HepG2 (cell line): ENCODE data around the gene UGGT1. TPM values are rescaled to one million over a fixed set of nuclear protein-coding genes. Genes with fewer than 3 reads are reported as not detected.

Source experiments
- ATAC-seq: fragments of 200-7000 bp; cut with Tn5 transposase; 3 replicates; pipeline ENCODE4 v1.9.1; 2020; ENCODE audit warnings: mild to moderate bottlenecking, moderate library complexity
- BruUV-seq: library from RNA; stranded (reverse); fragments of 400-500 nt; replicated peaks from 2 replicates; lab custom pipeline; 2021; lab: Mats Ljungman, UMichigan
- CTCF ChIA-PET: fragments of 300-600 bp; formaldehyde crosslinking; extraction: SDS; loops from one replicate; lab custom pipeline; 2021; ENCODE audit warnings: low total read pairs, inconsistent platforms, low intra/inter-chr PET ratio; lab: Yijun Ruan, JAX
- POLR2A ChIA-PET: fragments of 350-600 bp; sonication (Branson Sonifier 250); formaldehyde crosslinking; loops from one replicate; lab custom pipeline; 2020; ENCODE audit warnings: antibody characterized with exemption, inconsistent platforms; lab: Yijun Ruan, JAX
- DNase-seq: peaks from one replicate; pipeline ENCODE4 v3.0.0-alpha.2; 2015; ENCODE audit warnings: low spot score
- FAIRE-seq: peaks from 3 replicates; lab custom pipeline; 2011; peaks lifted over from hg19 to GRCh38; lab: Jason Lieb, UNC
- H2AFZ ChIP-seq: one replicate; pipeline ENCODE4 v1.6.1; 2011; ENCODE audit warnings: low read length, inconsistent platforms
- H3K27ac ChIP-seq: fragments of 300-600 bp; 3 replicates; pipeline ENCODE4 v1.8.0; 2011; ENCODE audit warnings: mixed run types, mild to moderate bottlenecking, mixed read lengths, low read length, inconsistent platforms; ENCODE audit not compliant: insufficient read depth; ENCODE audit errors: extremely low read length
- H3K27me3 ChIP-seq, 2 experiments: fragments of 200-600 bp in 1 of 2; 2 replicates in 1 of 2; 3 replicates in 1 of 2; pipeline versions ENCODE4 v1.6.0 to v1.8.0; 2011; ENCODE audit warnings: low read length in 2 of 2, mild to moderate bottlenecking in 2 of 2, moderate library complexity in 2 of 2, inconsistent platforms in 1 of 2; ENCODE audit not compliant: insufficient read depth in 2 of 2, control insufficient read depth in 1 of 2
- H3K36me3 ChIP-seq, 2 experiments: fragments of 200-600 bp in 1 of 2; replicated peaks in 1 of 2; 2 replicates in 1 of 2; 3 replicates in 1 of 2; pipeline versions ENCODE4 v1.5.1 to v1.8.0; 2011; ENCODE audit warnings: low read length in 2 of 2, inconsistent platforms in 1 of 2; ENCODE audit not compliant: insufficient read depth in 2 of 2, control insufficient read depth in 1 of 2
- H3K4me1 ChIP-seq: 2 replicates; pipeline ENCODE4 v1.5.1; 2012; ENCODE audit warnings: low read length, inconsistent platforms; ENCODE audit not compliant: insufficient read depth
- H3K4me2 ChIP-seq: 2 replicates; pipeline ENCODE4 v1.6.0; 2011; ENCODE audit warnings: low read depth, low read length, inconsistent platforms
- H3K4me3 ChIP-seq, 3 experiments: fragments of 200-600 bp in 1 of 3; sonication (generic), shearing (Covaris generic) in 1 of 3; replicated peaks in 1 of 3; 2 replicates each; pipeline ENCODE4 v1.5.1; 2011 to 2016; ENCODE audit warnings: low read length in 3 of 3, inconsistent platforms in 2 of 3, low read depth in 2 of 3, mild to moderate bottlenecking in 2 of 3, control low read depth in 1 of 3, mixed read lengths in 1 of 3; ENCODE audit not compliant: insufficient read depth in 1 of 3
- H3K79me2 ChIP-seq: one replicate; pipeline ENCODE4 v1.6.1; 2011; ENCODE audit warnings: low read length, inconsistent platforms; ENCODE audit not compliant: insufficient read depth
- H3K9ac ChIP-seq: 2 replicates; pipeline ENCODE4 v1.6.0; 2011; ENCODE audit warnings: mild to moderate bottlenecking, low read depth, low read length, inconsistent platforms; ENCODE audit not compliant: insufficient read depth
- H3K9me3 ChIP-seq: 2 replicates; pipeline ENCODE4 v1.5.1; 2012; ENCODE audit warnings: mild to moderate bottlenecking, low read length
- H4K20me1 ChIP-seq: 2 replicates; pipeline ENCODE4 v1.6.0; 2011; ENCODE audit warnings: inconsistent platforms, mild to moderate bottlenecking, low read length, moderate library complexity; ENCODE audit not compliant: insufficient read depth
- IRF2 ChIP-seq: IDR thresholded peaks from 2 replicates; pipeline ENCODE4 v1.6.1; 2018; ENCODE audit warnings: missing genetic modification reagents, missing compliant biosample characterization
- MAFF ChIP-seq: IDR thresholded peaks from 2 replicates; pipeline ENCODE4 v1.6.1; 2011; ENCODE audit warnings: low read depth, low read length, improper control_type of control experiment
- MAFK ChIP-seq, 2 experiments: IDR thresholded peaks in 1 of 2; conservative IDR thresholded peaks in 1 of 2; 2 replicates each; pipeline ENCODE4 v1.6.1; 2011; ENCODE audit warnings: improper control_type of control experiment in 2 of 2, low read length in 2 of 2
- PHF5A ChIP-seq: IDR thresholded peaks from one replicate; pipeline ENCODE4 v1.6.1; 2018; ENCODE audit warnings: low read depth, missing genetic modification reagents; ENCODE audit not compliant: unreplicated experiment
- TCF12 ChIP-seq, 2 experiments: fragments of 450-650 bp in 1 of 2; sonication (generic) in 1 of 2; formaldehyde crosslinking in 1 of 2; IDR thresholded peaks; 2 replicates each; pipeline versions ENCODE4 v1.6.1 to v1.8.0; 2017 to 2022; ENCODE audit warnings: antibody characterized with exemption in 1 of 2, mild to moderate bottlenecking in 1 of 2, missing genetic modification reagents in 1 of 2, moderate library complexity in 1 of 2
- ZBTB1 ChIP-seq: sonication (generic); formaldehyde crosslinking; IDR thresholded peaks from 2 replicates; pipeline ENCODE4 v1.4.0; 2020; ENCODE audit warnings: missing genetic modification reagents, borderline replicate concordance
- WGBS: methylation state at CpG from one replicate; pipeline ENCODE4 v1.1.6; 2017; ENCODE audit warnings: low lambda C conversion rate; 5-methylcytosine and 5-hydroxymethylcytosine counted together
- in situ Hi-C: cut with HindIII; loops from 2 replicates; pipeline ENCODE4 v1.10.0; 2017; ENCODE audit warnings: low pct_unique_long_range_greater_than_20kb; ENCODE audit not compliant: extremely low pct_ligation_motif_present
- intact Hi-C: fragments of 100-400 bp; cut with micrococcal nuclease; formaldehyde crosslinking; loops from one replicate; pipeline ENCODE4 v1.10.0; 2022; ENCODE audit not compliant: unreplicated experiment
- polyA plus RNA-seq, 8 experiments: library from polyadenylated mRNA; depleted of rRNA in 3 of 8; stranded (reverse) in 7 of 8; unstranded in 1 of 8; fragments of >200 nt; fragmentation: Illumina TruSeq in 4 of 8; extraction: Trizol in 4 of 8; gene quantifications; 2 replicates each; pipeline versions ENCODE4 v1.2.1 to v1.2.3, GENCODE V29; 2011 to 2016; ENCODE audit warnings: low read depth in 4 of 8, missing spikeins in 1 of 8, mixed read lengths in 1 of 8; ENCODE audit not compliant: insufficient read depth in 1 of 8
- total RNA-seq, 5 experiments: library from RNA; depleted of rRNA; stranded (reverse); fragments of >200 nt; fragmentation: Illumina TruSeq; extraction: Trizol; gene quantifications; 2 replicates each; pipeline ENCODE4 v1.2.3, GENCODE V29; 2016; ENCODE audit warnings: low read depth in 1 of 5
- TF ChIP-seq, protein P1 (sequence below): sonication (generic); formaldehyde crosslinking; IDR thresholded peaks from 2 replicates; pipeline ENCODE4 v1.9.0; 2021; ENCODE audit warnings: missing genetic modification reagents, borderline replicate concordance

The UGGT1 gene
- total and polyA plus RNA-seq, 2 of the 13 experiments (the other 11 are each of a cell fraction or from before 2014, with no cell fraction given): 35.8 to 83.2 TPM

DNA sequence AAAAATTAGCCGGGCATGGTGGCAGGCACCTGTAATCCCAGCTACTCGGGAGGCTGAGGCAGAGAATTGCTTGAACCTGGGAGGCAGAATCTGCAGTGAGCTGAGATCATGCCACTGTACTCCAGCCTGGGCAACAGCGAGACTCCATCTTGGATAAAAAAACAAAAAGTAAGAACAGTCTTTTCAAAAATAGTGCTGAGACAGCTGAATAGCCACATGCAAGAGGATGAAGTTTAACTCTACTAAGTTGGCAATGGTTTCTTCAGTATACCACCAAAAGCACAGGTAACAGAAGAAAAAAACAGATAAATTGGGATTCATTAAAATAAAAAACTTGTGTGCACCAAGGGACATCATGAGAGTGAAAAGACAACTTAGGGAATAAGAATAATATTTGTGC is 115.2 kb downstream of the UGGT1 start:
- Histone ChIP-seq H3K79me2 (no peaks in the 10 kb centered on the region), H3K4me1 (no peaks in the 10 kb centered on the region), H3K27me3 (no peaks in the 10 kb centered on the region), H3K36me3 (no peaks in the 10 kb centered on the region), H2AFZ (no peak overlapping the region), H3K9me3 (no peaks in the 10 kb centered on the region), H4K20me1 (no peaks in the 10 kb centered on the region)
- WGBS: 83% methylated on average over 3 of the region's 3 CpGs
- intact Hi-C loops: no loop called here
- FAIRE-seq: no peak
- ChIA-PET CTCF (no interaction called here), POLR2A (no interaction called here)
- no TSS peak for BruUV-seq
- no peak for ATAC-seq
- no peak for TF ChIP-seq IRF2 (CRISPR knock-in tag)
- no peak for TF ChIP-seq PHF5A (CRISPR knock-in tag)
- no peak for TF ChIP-seq TCF12 (IDR thresholded peaks at IDR 0.05)
- no peak for TF ChIP-seq TCF12 (CRISPR knock-in tag; IDR thresholded peaks at IDR 0.05)
- TF ChIP-seq ZBTB1: no peak
- peak; percentile 72 to 83 for TF ChIP-seq MAFK (conservative IDR thresholded peaks at IDR 0.05 in 1 of 2, IDR thresholded peaks at IDR 0.05 in 1 of 2; ENCODE audit: low read length in 2 of 2)
- TF ChIP-seq, protein P1, sequence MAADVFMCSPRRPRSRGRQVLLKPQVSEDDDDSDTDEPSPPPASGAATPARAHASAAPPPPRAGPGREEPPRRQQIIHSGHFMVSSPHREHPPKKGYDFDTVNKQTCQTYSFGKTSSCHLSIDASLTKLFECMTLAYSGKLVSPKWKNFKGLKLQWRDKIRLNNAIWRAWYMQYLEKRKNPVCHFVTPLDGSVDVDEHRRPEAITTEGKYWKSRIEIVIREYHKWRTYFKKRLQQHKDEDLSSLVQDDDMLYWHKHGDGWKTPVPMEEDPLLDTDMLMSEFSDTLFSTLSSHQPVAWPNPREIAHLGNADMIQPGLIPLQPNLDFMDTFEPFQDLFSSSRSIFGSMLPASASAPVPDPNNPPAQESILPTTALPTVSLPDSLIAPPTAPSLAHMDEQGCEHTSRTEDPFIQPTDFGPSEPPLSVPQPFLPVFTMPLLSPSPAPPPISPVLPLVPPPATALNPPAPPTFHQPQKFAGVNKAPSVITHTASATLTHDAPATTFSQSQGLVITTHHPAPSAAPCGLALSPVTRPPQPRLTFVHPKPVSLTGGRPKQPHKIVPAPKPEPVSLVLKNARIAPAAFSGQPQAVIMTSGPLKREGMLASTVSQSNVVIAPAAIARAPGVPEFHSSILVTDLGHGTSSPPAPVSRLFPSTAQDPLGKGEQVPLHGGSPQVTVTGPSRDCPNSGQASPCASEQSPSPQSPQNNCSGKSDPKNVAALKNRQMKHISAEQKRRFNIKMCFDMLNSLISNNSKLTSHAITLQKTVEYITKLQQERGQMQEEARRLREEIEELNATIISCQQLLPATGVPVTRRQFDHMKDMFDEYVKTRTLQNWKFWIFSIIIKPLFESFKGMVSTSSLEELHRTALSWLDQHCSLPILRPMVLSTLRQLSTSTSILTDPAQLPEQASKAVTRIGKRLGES (CRISPR knock-in tag): no peak
- TF ChIP-seq MAFF: peak; percentile 74
- TF ChIP-seq, all 625 proteins: peak for 2
- no peak overlapping the region for H3K27ac ChIP-seq
- H3K4me2 ChIP-seq: no peak overlapping the region
- in situ Hi-C loops: no loop called here
- no peak overlapping the region for H3K4me3 ChIP-seq
- no peak overlapping the region for H3K9ac ChIP-seq
- DNase-seq: no peak
